Superior temporal gyrus (tissue), 1 donor: Measurements from ENCODE around the gene ZSWIM1.
"Not testable (repeated sequence)": the region's sequence is repeated elsewhere in the genome, so short reads cannot be mapped to it uniquely, and the experiment has no call there.

Experiments
- DNase-seq: peaks from one replicate; pipeline ENCODE4 v3.0.0-alpha.2; 2016; ENCODE audit errors: extremely low spot score

ZSWIM1 gene

DNA sequence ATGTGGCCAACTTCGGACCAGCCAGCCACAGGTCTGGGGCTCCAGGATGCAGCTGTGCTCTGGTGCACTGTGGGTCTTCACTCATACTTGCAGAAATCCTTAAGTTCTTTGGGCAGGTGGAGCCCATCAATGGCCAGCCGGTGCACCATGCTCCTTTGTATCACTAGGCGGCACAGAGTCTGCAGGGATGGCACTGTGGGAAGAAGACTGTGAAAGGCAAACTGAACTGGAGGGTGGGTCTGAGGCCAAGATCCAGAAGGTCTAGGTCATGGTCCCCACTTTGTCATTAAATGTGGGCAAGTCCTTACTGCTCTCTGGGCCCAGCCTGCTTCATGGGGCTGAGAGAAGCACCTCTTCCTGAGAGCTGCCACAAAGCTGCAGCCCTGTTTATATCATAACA is 7.7 kb downstream of the ZSWIM1 start:
- no peak for DNase-seq

DNA sequence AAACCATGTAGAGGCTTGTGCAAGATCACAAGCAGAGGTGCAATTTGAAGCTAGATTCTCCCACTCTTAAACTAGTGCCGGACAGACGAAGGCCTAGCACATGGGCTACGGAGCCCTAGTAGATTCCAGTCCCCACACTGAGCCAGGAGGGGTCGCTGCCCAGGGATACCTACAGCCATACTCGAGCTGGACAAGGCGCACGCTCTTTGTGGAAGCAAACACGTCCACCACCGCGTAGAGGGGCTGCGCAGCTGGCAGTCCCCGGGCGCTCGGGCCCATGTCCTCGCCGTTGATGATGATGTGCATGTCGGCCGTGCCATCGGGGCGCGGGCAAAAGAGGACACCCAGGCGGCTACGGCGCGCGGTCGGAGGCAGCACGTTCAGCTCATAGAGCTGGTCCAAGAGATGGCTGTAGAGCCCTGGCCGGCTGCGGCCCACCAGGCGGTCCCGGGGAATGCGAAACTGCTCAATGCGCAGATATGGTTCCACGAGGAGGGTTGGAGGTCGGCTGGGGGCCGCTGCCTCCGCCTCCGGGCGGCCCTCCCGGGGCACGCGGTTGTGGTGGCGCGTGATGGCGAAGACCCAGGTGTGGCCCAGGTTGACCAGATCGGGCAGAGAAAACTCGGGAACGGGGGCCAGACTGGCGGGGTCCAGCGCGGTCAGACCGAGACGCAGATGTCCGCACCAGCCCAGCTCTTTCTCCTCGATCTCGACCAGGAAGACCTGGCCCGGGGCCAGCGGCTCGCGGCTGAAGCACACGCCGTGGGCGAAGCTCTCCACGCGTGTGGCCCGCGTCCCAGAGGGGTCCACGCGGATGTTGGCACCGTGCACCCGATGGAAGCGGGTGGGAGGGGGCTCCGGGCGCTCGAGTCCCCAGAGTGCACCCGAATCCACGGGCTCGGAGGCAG is 9.3 kb downstream of the ZSWIM1 start:
- peak; percentile 72 for DNase-seq

DNA sequence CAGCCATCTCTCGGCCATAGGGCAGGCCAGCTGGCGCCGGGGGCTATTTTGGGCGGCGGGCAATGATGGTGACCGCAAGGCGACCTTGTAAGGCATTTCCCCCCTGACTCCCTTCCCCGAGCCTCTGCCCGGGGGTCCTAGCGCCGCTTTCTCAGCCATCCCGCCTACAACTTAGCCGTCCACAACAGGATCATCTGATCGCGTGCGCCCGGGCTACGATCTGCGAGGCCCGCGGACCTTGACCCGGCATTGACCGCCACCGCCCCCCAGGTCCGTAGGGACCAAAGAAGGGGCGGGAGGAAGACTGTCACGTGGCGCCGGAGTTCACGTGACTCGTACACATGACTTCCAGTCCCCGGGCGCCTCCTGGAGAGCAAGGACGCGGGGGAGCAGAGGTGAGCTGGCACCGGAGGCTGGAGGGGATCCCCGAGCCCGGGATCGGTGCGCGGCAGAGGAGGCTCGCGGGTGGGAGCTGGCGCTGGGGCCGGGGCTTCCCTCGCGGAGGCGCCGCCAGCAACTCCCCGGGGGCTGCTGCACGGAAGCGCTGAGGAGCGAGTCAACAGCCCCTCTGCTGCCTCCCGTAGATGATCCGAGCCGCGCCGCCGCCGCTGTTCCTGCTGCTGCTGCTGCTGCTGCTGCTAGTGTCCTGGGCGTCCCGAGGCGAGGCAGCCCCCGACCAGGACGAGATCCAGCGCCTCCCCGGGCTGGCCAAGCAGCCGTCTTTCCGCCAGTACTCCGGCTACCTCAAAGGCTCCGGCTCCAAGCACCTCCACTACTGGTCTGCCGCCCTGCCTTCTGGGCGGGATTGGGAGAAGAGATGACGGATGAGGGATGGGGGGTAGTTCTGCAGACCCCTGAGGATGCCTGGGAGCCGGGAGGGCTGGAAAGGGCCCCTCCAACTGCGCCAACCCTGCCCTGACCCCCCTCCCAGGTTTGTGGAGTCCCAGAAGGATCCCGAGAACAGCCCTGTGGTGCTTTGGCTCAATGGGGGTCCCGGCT is 10.3 kb downstream of the ZSWIM1 start, which contains the start of the genes CTSA and NEURL2:
TSS of gene CTSA (plus strand) at position 351 of the 999 bp plus-strand sequence. CDS start at position 585, 234 bp downstream.
TSS of gene NEURL2 (minus strand) at position 224 of the 999 bp plus-strand sequence. CDS start at position 7, 217 bp downstream.
- DNase-seq, result peak; percentile 95

DNA sequence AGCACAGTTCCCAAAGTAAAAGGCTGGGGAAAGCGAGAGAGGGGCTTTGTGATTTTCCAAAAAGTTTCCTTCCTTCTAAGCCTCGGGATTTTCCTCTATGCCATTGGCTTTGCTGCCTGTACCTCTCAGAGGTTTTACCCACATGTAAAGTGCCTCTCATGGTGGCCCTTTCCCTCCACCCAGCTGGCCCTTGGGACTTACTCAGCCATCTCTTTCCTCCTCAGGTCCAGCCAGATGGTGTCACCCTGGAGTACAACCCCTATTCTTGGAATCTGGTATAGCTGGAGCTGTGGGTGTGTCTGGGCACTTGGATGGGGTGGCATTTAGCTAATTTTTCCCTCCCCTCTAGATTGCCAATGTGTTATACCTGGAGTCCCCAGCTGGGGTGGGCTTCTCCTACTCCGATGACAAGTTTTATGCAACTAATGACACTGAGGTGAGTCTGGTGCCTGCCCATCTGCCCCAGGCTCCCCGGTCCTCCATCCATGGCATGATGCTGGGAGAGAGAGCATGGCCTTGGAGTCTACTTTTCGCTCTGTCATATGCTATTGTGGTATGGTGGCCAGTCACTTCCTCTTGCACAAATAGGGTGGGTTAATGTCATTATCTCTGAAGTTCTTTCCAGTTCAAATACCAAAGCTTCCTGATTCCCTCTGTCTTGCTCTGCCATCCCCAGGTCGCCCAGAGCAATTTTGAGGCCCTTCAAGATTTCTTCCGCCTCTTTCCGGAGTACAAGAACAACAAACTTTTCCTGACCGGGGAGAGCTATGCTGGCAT is 11.2 kb downstream of the ZSWIM1 start:
- no peak for DNase-seq

DNA sequence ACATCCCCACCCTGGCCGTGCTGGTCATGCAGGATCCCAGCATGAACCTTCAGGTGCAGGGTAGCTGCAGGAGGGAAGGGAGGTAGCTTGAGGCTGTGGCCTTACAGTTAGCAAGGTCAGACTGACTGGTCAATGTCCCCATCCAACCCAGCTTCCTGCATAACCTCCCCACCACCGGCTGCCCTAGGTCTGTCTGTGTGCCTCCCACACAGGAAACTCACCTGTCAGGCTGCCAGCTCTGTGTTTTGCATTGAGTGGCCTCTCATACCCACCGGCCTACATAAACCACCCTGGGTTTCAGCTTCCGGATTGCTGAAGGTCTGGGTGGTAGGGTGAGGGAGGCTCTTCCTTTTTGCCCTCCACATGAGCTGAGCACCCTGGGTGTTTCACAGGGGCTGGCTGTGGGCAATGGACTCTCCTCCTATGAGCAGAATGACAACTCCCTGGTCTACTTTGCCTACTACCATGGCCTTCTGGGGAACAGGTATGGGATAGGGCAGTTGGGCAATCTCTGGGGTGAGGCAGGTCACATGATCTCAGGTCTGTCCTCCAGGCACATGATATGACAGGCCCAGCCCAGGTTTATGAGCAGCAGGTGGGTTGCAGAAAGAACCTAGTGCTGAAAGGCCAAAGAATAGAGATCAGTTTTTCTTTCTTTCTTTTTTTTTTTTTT is 11.9 kb downstream of the ZSWIM1 start:
- no peak for DNase-seq

DNA sequence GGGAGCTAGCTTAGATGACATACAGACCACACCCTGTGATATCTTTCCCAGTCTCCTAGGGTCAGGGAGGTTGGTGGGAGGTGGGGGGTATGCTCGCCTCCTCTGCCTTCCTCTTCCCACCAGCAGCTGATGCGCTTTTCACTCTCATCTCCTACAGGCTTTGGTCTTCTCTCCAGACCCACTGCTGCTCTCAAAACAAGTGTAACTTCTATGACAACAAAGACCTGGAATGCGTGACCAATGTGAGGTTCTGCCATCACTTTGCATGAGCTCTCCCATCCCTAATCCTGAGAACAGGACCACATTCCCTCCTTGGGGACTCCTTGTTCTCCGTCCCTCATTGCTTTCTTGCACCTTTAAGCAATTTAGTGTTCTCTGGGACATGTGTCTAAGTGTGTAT is 12.8 kb downstream of the ZSWIM1 start:
- DNase-seq, result no peak

DNA sequence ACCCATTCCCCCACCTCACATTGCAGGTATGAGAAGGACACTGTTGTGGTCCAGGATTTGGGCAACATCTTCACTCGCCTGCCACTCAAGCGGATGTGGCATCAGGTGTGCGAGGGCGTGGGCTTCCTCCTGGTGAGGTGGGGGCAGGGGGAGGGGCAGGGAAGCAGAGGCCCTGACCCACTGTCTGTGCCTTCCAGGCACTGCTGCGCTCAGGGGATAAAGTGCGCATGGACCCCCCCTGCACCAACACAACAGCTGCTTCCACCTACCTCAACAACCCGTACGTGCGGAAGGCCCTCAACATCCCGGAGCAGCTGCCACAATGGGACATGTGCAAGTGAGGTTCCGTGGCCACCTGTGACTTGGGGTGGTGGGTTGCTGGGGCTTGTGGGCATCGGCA is 13.8 kb downstream of the ZSWIM1 start:
- no peak for DNase-seq

DNA sequence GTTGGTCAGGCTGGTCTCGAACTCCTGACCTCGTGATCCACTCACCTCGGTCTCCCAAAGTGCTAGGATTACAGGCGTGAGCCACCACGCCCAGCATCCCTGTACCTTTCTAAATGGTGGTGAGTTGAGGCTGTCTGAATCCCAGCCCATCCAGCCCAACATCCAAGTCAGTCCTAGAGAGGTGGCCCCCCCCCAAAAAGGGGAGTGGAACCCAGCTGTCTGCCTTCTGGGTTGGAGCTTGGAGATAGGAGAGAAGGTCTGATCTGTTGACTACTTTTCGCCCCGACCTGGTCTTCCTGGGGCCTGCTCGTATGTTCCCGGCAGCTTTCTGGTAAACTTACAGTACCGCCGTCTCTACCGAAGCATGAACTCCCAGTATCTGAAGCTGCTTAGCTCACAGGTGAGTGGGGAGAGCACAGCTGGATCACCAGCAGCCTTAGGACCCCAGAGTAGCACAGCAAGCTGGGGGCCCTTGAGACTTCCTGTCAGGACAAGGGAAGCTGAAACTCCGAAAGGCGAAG is 15.7 kb downstream of the ZSWIM1 start:
- DNase-seq, result no peak

DNA sequence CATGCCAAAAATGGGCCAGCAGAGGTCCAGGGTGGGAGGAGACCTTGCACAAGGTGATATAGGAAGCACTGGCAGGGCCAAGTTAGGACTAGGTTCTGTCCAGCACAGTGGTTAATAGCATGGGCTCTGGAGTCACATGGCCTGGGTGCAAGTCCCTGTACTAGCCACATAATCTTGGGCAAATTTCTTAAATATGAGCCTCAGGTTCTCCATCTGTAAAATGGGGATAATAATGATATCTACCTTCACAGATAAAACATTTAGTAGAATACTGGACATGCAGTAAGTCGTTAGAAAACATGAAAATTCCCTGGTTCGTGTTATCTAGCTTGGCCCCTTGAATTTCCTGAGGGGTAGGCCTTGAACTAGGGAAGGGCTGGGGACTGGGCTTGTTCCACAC is 16.3 kb downstream of the ZSWIM1 start:
- no peak for DNase-seq

DNA sequence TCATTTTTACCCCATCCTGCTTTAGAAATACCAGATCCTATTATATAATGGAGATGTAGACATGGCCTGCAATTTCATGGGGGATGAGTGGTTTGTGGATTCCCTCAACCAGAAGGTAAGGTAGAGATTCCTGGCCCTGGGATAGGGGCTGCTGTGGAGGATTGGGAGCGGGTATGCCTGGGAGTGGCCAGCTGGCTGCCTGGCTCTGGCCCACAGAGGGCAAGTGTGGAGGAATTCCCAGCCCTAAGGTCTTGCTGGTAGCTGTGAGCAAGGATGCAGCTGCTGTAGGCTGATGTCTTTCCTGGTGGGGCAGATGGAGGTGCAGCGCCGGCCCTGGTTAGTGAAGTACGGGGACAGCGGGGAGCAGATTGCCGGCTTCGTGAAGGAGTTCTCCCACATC is 16.7 kb downstream of the ZSWIM1 start:
- no peak for DNase-seq

DNA sequence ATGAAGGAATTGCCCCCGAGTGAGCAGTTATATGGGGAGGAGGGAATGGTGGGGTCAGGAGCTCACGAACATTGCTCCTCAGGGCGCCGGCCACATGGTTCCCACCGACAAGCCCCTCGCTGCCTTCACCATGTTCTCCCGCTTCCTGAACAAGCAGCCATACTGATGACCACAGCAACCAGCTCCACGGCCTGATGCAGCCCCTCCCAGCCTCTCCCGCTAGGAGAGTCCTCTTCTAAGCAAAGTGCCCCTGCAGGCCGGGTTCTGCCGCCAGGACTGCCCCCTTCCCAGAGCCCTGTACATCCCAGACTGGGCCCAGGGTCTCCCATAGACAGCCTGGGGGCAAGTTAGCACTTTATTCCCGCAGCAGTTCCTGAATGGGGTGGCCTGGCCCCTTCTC is 17.3 kb downstream of the ZSWIM1 start:
- DNase-seq, result no peak

DNA sequence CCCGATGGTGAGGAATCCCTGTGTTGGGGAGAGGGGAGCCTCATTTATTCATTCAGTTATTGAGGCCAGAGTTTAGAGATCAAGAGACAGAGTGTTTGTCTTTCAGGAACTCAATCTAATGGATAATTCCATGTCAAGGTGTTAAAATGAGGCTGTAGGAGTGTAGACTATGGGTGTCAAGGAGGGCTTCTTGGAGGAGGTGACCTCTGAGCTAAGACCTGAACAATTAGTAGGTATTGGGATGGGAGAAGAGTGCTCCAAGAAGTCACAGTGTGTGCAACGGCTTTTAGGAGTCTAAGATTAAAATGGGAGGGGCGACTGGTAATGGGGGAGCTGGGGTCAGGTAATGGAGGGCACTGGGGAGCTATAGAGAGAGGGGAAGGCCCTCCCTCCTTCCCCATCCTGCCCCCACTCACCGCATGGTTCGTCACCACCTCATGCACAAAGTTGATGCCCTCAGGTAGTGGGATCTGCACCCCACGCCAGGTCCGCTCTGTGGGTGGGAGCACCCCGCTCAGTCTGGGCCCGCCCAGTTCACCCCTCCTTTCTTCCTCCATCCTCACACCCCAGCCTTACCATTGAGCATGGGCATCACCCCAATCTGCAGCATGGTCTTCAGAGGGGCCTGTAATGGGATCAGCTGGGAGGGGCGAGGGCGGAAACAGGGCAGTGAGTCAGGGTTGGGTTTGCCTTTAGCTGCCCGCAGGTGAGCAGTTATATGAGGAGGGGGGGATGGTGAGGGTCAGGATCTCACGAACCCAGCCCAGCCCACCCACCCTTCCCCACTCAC is 18.2 kb downstream of the ZSWIM1 start:
- DNase-seq, result no peak

DNA sequence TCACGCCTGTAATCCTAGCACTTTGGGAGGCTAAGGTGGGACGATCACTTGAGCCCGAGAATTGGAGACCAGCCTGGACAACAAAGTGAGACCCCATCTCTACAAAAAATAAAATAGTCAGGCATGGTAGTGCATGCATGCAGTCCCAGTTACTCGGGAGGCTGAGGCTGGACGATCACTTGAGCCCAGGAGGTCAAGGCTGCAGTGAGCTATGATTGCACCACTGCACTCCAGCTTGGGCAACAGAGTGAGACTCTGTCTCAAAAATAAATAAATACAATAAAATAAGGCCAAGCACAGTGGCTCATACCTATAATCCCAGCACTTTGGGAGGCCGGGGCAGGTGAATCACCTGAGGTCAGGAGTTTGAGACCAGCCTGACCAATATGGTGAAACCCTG is 20.3 kb downstream of the ZSWIM1 start:
- not testable (repeated sequence) for DNase-seq

DNA sequence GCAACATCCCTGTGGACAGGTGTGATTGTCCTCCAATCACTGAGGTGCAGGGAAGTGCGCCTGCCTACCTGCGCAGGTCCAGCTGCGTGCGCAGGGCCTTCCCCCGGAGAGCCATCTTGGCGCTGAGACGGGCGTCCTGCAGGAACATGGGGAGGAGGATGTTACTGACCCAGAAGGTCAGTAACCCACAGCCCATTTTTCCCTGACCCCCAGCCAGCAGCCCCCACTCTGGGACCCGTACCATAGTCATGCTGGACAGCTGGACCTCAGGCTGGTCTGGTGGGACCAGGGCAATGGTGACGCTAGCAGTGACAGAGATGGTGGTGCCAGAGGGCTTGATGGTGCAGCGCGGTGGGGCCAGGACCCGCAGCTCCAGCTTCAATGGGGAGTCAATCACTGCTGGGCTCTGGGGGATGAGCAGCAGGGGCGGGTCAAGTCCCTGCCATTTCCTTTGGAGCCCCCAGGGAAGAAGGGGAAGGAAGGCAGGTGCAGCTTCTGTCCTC is 21.2 kb downstream of the ZSWIM1 start:
- DNase-seq, result no peak

DNA sequence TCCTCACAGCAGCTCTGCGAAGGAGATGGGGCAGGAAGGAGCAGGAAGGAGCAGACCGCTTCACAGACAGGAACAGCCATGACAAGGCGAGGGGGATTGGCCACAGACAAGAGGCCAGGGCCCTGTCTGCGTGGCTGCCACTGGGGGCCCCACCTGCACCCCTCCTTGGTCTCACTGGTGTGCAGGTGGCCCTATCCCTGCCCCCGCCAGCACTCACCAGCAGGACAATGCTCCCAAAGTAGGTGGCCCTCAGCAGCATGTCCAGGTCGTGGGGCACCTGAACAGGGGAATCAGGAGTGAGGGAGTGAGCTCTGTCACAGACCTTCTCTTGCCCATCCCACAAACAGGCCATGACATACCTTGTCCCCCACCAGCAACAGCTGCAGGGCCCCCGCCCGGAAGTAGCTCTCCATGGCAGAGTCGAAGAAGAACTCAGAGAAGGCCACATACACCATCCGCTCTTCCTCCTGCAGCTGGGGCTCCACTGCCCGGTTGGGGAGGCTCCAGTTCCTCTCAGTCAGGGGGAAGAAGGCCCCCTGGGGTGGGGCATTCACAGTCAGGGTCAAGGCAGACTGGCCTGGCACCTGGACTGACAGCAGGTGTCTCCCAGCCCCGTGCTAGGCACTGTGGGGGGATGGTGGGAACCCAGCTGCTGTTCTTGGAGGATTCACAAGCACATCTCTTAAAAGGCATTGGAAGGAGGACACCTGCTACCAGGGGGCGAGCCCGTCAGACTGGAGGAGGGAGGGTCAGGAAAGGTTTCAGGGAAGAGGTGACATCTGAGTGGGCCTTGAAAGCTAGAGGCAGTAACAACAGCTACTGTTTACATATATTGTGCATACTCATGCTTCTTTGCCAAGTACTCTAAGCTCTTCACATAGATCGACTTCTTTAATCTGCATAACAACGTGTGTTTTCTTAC is 23.8 kb downstream of the ZSWIM1 start:
- DNase-seq, result no peak

DNA sequence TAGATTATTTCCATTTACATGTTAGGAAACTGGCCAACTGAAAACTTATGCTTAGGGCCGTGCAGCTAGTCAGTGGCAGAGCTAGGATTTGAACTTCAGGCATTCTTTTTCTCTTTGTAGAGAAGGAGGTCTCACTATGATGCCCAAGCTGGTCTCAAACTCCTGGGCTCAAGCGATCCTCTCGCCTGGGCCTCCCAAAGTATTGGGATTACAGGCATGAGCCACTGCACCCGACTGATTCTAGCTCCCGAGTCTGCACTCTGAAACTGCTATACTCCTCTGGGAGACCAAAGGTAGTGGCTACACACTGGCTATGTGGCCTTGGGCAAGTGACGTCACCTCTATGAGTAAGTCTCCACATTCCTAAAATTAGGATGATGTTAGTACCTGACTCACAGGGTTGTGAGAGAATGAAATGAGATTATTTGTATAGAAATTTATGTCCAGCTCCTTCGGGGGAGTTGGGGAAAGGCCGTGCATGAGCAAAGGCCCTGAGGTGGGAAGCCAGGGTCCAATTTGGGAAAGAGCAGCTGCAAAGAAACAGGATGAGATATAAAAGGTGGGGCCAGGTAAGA is 24.6 kb downstream of the ZSWIM1 start:
- no peak for DNase-seq

DNA sequence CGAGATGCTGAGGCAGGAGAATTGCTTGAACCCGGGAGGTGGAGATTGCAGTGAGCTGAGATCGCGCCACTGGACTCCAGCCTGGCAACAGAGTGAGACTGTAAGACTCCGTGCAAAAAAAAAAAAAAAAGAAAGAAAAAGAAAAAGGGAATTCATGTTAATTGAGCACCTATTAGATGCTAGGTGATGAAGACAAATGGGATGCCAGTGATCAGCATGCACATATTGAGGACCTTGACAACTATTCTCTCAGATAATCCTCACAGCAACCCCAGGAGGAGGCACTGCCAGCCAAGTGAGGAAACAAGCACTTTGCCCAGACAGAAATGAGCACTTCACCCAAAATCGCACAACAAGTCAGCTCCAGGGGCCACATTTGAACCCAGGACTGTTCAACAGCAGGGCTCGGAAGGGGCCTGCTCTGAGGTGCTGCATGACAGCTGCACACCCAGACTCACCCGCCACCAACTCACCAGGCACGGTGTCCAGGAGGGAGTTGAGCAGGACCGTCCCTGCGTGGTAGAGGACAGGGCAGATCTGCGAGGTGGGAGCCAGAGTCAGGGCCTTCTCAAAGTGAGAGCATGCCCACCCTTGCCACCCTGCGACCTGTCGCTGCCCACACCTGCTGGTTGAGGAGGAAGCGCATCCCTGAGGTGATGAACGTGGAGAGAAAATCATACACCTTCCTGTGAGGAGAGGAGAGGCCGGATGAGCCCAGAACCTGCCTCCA is 26.4 kb downstream of the ZSWIM1 start:
- DNase-seq, result no peak
